ENCODE results near the gene VAV1. TPM values are rescaled to one million over a fixed set of nuclear protein-coding genes. Genes with fewer than 3 reads are reported as not detected.
A peak's percentile ranks its signal among the peaks of the same experiment; 100 is the strongest.
"Not testable (repeated sequence)": the region's sequence is repeated elsewhere in the genome, so short reads cannot be mapped to it uniquely, and the experiment has no call there.

Gene VAV1
- total RNA-seq, 6 experiments from 2014 or later: not detected

- Mint-ChIP-seq H3K4me3 (peak overlapping the region; percentile 82; the same call in 1 of the 2 replicates), H3K27me3 (ENCODE audit: insufficient read depth) (peaks cover 2% of the 10 kb centered on the region), H3K9me3 (no peaks in the 10 kb centered on the region), H3K36me3 (ENCODE audit: low read depth) (peaks cover 38% of the 10 kb centered on the region), H3K4me1 (ENCODE audit: low read depth) (peaks cover 46% of the 10 kb centered on the region), H3K27ac (no peak overlapping the region; the same call in 1 of the 2 replicates)
- TF ChIP-seq CTCF (IDR thresholded peaks at IDR 0.05): no peak
- no peak for DNase-seq
Observed at GRCh38 chr19:6745965-6746364, 26.5 kb upstream of the VAV1 start.

DNA sequence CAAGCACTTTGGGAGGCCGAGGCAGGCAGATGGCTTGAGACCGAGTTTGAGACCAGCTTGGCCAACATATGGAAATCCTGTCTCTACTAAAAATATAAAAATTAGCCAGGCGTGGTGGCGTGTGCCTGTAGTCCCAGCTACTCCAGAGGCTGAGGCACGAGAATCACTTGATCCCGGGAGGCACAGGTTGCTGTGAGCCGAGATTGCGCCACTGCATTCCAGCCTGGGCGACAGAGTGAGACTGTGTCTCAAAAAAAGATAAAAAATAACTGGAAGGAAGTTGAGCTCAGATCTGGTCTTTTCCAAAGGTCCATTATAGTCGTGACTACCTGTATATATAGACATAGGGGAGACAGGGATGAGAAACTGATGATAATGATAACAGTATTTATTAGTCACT, 24.0 kb upstream of the VAV1 start:
- DNase-seq; H3K27me3 Mint-ChIP-seq (ENCODE audit: insufficient read depth); H3K4me3 Mint-ChIP-seq; H3K27ac Mint-ChIP-seq; H3K9me3 Mint-ChIP-seq: not testable (repeated sequence)
- Mint-ChIP-seq H3K36me3 (ENCODE audit: low read depth) (peaks cover 35% of the 10 kb centered on the region), H3K4me1 (ENCODE audit: low read depth) (peaks cover 24% of the 10 kb centered on the region)

DNA sequence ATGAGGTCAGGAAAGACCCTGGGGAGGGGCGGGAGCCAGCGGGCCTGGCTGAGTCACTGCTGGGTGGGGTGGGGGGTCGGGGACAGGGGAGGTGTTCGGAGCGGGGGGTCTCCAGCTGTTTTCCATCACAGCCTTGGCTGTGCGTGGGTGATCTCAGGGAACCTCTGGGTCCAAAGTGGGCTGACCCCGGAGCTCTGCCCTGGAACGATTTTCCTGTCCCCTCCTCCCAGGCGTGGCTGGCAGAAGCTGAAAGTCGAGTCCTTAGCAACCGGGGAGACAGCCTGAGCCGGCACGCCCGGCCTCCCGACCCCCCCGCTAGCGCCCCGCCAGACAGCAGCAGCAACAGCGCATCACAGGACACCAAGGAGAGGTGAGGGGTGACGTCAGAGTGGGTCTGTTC, 22.4 kb upstream of the VAV1 start:
- H3K27ac Mint-ChIP-seq: no peak overlapping the region
- peaks cover 9% of the 10 kb centered on the region for H3K4me1 Mint-ChIP-seq (ENCODE audit: low read depth)
- H3K9me3 Mint-ChIP-seq: no peaks in the 10 kb centered on the region
- no peak for DNase-seq
- peaks cover 26% of the 10 kb centered on the region for H3K36me3 Mint-ChIP-seq (ENCODE audit: low read depth)
- peaks cover 2% of the 10 kb centered on the region; the same call in 1 of the 2 replicates for H3K27me3 Mint-ChIP-seq (ENCODE audit: insufficient read depth)
- TF ChIP-seq CTCF (IDR thresholded peaks at IDR 0.05): no peak
- H3K4me3 Mint-ChIP-seq: no peak overlapping the region

GRCh38 chr19:6751189-6751588, 21.3 kb upstream of the VAV1 start:
- no peak overlapping the region for H3K27ac Mint-ChIP-seq
- TF ChIP-seq CTCF (IDR thresholded peaks at IDR 0.05): no peak
- DNase-seq: no peak
- no peak overlapping the region for H3K4me3 Mint-ChIP-seq
- H3K4me1 Mint-ChIP-seq (ENCODE audit: low read depth): no peaks in the 10 kb centered on the region
- H3K9me3 Mint-ChIP-seq: no peaks in the 10 kb centered on the region
- peaks cover 19% of the 10 kb centered on the region for H3K36me3 Mint-ChIP-seq (ENCODE audit: low read depth)
- H3K27me3 Mint-ChIP-seq (ENCODE audit: insufficient read depth): no peaks in the 10 kb centered on the region

- H3K27ac Mint-ChIP-seq: peak overlapping the region; percentile 68
- no peaks in the 10 kb centered on the region for H3K27me3 Mint-ChIP-seq (ENCODE audit: insufficient read depth)
- H3K36me3 Mint-ChIP-seq (ENCODE audit: low read depth): peaks cover 19% of the 10 kb centered on the region
- peak overlapping the region; percentile 69 for H3K4me3 Mint-ChIP-seq
- H3K4me1 Mint-ChIP-seq (ENCODE audit: low read depth): no peaks in the 10 kb centered on the region
- TF ChIP-seq CTCF (IDR thresholded peaks at IDR 0.05): no peak
- no peak for DNase-seq
- no peaks in the 10 kb centered on the region for H3K9me3 Mint-ChIP-seq
Observed at GRCh38 chr19:6752256-6753177, 20.0 kb upstream of the VAV1 start.

Measured in HFFc6 (cell line).